ENCODE results near the gene CFB. TPM values are rescaled to one million over a fixed set of nuclear protein-coding genes. Genes with fewer than 3 reads are reported as not detected.

Gene CFB
- total and polyA plus RNA-seq, 2 of the 13 experiments (the other 11 are each of a cell fraction or from before 2014, with no cell fraction given) = 171 to 513 TPM

DNA sequence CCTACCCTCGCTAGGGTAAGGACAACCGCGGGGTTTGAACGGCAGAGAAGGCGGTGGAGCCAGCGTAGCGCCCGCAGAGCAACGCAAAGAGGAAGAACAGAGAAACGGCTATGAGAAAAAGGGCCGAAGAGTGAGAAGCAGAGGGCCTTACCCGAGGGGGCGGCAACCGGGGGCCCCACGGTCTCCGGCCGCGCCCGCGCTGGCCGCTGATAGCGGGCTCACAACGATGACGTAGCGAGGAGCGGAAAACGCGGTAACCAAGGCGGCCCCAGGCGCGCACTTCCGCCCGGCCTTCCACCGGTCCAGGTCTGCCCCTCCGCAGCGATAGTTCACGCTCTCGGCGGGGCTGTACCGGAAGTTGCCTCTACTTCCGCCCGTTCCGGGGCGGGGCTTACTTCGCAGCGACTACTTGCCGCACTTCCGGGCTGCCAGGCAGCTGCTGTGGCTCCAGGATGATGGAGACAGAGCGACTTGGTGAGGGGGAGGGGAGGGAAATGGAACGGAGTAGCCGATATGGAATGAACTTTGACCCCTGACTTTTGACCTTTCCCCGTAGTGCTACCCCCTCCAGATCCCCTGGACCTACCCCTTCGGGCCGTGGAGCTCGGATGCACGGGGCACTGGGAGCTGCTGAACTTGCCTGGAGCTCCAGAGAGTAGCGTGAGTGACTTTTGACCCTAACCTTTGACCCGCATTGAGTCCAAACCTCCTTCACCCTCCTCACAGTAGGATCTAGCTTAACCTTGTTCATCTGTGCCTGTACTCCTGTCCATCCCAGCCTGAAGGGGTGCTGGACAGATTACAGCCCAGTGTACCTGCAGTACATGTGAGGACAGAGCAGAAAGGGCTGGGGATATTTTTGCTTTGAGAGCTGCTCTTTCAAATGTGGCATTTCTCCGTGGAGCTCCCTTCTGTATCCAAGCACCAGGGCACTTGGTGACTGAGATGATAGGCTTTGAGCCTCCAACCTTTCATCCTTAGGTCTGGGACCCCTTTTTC lies 13.1 kb downstream of the CFB start, which contains the start of the genes NELFE and SKIC2 (continued):
- TF ChIP-seq, protein P1, sequence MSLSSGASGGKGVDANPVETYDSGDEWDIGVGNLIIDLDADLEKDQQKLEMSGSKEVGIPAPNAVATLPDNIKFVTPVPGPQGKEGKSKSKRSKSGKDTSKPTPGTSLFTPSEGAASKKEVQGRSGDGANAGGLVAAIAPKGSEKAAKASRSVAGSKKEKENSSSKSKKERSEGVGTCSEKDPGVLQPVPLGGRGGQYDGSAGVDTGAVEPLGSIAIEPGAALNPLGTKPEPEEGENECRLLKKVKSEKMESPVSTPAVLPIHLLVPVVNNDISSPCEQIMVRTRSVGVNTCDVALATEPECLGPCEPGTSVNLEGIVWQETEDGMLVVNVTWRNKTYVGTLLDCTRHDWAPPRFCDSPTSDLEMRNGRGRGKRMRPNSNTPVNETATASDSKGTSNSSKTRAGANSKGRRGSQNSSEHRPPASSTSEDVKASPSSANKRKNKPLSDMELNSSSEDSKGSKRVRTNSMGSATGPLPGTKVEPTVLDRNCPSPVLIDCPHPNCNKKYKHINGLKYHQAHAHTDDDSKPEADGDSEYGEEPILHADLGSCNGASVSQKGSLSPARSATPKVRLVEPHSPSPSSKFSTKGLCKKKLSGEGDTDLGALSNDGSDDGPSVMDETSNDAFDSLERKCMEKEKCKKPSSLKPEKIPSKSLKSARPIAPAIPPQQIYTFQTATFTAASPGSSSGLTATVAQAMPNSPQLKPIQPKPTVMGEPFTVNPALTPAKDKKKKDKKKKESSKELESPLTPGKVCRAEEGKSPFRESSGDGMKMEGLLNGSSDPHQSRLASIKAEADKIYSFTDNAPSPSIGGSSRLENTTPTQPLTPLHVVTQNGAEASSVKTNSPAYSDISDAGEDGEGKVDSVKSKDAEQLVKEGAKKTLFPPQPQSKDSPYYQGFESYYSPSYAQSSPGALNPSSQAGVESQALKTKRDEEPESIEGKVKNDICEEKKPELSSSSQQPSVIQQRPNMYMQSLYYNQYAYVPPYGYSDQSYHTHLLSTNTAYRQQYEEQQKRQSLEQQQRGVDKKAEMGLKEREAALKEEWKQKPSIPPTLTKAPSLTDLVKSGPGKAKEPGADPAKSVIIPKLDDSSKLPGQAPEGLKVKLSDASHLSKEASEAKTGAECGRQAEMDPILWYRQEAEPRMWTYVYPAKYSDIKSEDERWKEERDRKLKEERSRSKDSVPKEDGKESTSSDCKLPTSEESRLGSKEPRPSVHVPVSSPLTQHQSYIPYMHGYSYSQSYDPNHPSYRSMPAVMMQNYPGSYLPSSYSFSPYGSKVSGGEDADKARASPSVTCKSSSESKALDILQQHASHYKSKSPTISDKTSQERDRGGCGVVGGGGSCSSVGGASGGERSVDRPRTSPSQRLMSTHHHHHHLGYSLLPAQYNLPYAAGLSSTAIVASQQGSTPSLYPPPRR (CRISPR knock-in tag; IDR thresholded peaks at IDR 0.05; ENCODE audit: borderline replicate concordance) = peak; percentile 58
- TF ChIP-seq ZNF432 (CRISPR knock-in tag; IDR thresholded peaks at IDR 0.05; ENCODE audit: borderline replicate concordance) (no peak), PHB2 (IDR thresholded peaks at IDR 0.05; ENCODE audit: partially characterized antibody) (no peak), ZNF367 (CRISPR knock-in tag; IDR thresholded peaks at IDR 0.05; ENCODE audit: borderline replicate concordance) (no peak), ZFP62 (CRISPR knock-in tag; IDR thresholded peaks at IDR 0.05) (no peak), EP300 (IDR thresholded peaks at IDR 0.05; ENCODE audit: low read depth in 2 of 2, low read length in 2 of 2) (peak; percentile 23 to 56; a peak in 2 of 4 replicates), EP300 (CRISPR knock-in tag; IDR thresholded peaks at IDR 0.05; ENCODE audit: borderline replicate concordance) (peak; percentile 11; the same call in 1 of the 2 replicates), ZNF790 (CRISPR knock-in tag; IDR thresholded peaks at IDR 0.05; ENCODE audit: borderline replicate concordance) (peak; percentile 93), ZNF333 (CRISPR knock-in tag; IDR thresholded peaks at IDR 0.05; ENCODE audit: borderline replicate concordance) (no peak), SYNCRIP (IDR thresholded peaks at IDR 0.05; ENCODE audit: insufficient read depth, low read depth, low read length) (no peak), POGZ (CRISPR knock-in tag; IDR thresholded peaks at IDR 0.05) (peak; percentile 95), ZNF781 (CRISPR knock-in tag; IDR thresholded peaks at IDR 0.05; ENCODE audit: borderline replicate concordance, not compliant biosample characterization) (peak; percentile 28), NBN (conservative IDR thresholded peaks at IDR 0.05) (no peak)
- TF ChIP-seq, protein P2, sequence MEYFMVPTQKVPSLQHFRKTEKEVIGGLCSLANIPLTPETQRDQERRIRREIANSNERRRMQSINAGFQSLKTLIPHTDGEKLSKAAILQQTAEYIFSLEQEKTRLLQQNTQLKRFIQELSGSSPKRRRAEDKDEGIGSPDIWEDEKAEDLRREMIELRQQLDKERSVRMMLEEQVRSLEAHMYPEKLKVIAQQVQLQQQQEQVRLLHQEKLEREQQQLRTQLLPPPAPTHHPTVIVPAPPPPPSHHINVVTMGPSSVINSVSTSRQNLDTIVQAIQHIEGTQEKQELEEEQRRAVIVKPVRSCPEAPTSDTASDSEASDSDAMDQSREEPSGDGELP (IDR thresholded peaks at IDR 0.05; ENCODE audit: borderline replicate concordance, low read depth) = peak; percentile 80
- TF ChIP-seq, protein P3, sequence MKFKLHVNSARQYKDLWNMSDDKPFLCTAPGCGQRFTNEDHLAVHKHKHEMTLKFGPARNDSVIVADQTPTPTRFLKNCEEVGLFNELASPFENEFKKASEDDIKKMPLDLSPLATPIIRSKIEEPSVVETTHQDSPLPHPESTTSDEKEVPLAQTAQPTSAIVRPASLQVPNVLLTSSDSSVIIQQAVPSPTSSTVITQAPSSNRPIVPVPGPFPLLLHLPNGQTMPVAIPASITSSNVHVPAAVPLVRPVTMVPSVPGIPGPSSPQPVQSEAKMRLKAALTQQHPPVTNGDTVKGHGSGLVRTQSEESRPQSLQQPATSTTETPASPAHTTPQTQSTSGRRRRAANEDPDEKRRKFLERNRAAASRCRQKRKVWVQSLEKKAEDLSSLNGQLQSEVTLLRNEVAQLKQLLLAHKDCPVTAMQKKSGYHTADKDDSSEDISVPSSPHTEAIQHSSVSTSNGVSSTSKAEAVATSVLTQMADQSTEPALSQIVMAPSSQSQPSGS (CRISPR knock-in tag; IDR thresholded peaks at IDR 0.05) = peak; percentile 91
- TF ChIP-seq, protein P4, sequence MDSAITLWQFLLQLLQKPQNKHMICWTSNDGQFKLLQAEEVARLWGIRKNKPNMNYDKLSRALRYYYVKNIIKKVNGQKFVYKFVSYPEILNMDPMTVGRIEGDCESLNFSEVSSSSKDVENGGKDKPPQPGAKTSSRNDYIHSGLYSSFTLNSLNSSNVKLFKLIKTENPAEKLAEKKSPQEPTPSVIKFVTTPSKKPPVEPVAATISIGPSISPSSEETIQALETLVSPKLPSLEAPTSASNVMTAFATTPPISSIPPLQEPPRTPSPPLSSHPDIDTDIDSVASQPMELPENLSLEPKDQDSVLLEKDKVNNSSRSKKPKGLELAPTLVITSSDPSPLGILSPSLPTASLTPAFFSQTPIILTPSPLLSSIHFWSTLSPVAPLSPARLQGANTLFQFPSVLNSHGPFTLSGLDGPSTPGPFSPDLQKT (CRISPR knock-in tag; IDR thresholded peaks at IDR 0.05; ENCODE audit: borderline replicate concordance) = peak; percentile 98; the same call in 1 of the 2 replicates
